ENCODE results near the gene SLC2A13. TPM values are rescaled to one million over a fixed set of nuclear protein-coding genes. Genes with fewer than 3 reads are reported as not detected.
"Not testable (repeated sequence)": the region's sequence is repeated elsewhere in the genome, so short reads cannot be mapped to it uniquely, and the experiment has no call there.

Gene SLC2A13
- total and polyA plus RNA-seq, 5 donors = 2.8 to 15.5 (median 7.2) TPM

GRCh38 chr12:40065636-40066035 is 40.2 kb downstream of the SLC2A13 start:
- no peaks in the 10 kb centered on the region for H3K27me3 ChIP-seq (ENCODE audit: control insufficient read depth, insufficient read depth)
- ATAC-seq = no peak
- WGBS = 60% methylated on average over 1 of the region's 1 CpG

GRCh38 chr12:40063414-40063813 is 42.5 kb downstream of the SLC2A13 start:
- DNase-seq (peak in 1 of 3 donors; percentile 5), ATAC-seq (peak; percentile 40 to 61)
- 32% methylated on average over 5 of the region's 5 CpGs for WGBS
- Histone ChIP-seq H3K9me3 (ENCODE audit: control insufficient read depth, low read length) (no peaks in the 10 kb centered on the region), H3K4me3 (ENCODE audit: low read length) (peak overlapping the region; percentile 9), H3K27me3 (ENCODE audit: control insufficient read depth, insufficient read depth) (no peaks in the 10 kb centered on the region), H3K4me1 (ENCODE audit: control insufficient read depth, insufficient read depth, low read length) (no peaks in the 10 kb centered on the region), H3K27ac (ENCODE audit: low read length) (no peak overlapping the region)
- intact Hi-C loops (cut with DNase I) = no loop called here

More at GRCh38 chr12:40065636-40066035, 40.2 kb downstream of the SLC2A13 start:
- no peak for DNase-seq
- Histone ChIP-seq H3K27ac (ENCODE audit: low read length) (no peak overlapping the region), H3K9me3 (ENCODE audit: control insufficient read depth, low read length) (no peaks in the 10 kb centered on the region), H3K4me3 (ENCODE audit: low read length) (no peak overlapping the region), H3K4me1 (ENCODE audit: control insufficient read depth, insufficient read depth, low read length) (no peaks in the 10 kb centered on the region)
- intact Hi-C loops (cut with DNase I) = no loop called here

- Histone ChIP-seq H3K4me3 (ENCODE audit: low read length) (no peak overlapping the region), H3K27ac (ENCODE audit: low read length) (no peak overlapping the region), H3K9me3 (ENCODE audit: control insufficient read depth, low read length) (no peaks in the 10 kb centered on the region), H3K4me1 (ENCODE audit: control insufficient read depth, insufficient read depth, low read length) (no peaks in the 10 kb centered on the region), H3K27me3 (ENCODE audit: control insufficient read depth, insufficient read depth) (no peaks in the 10 kb centered on the region)
- DNase-seq (no peak), ATAC-seq (peak; percentile 37 to 56)
- intact Hi-C loops (cut with DNase I) = loop anchor here in 1 of 4 donors (10.0 kb wide), 1 partner anchor 46 kb away; the partner anchor contains the start of gene SLC2A13
- WGBS = 64% methylated on average over 3 of the region's 3 CpGs
Measured at GRCh38 chr12:40058721-40059190, 47.1 kb downstream of the SLC2A13 start.

GRCh38 chr12:40056373-40056772 is 49.5 kb downstream of the SLC2A13 start:
- no peaks in the 10 kb centered on the region for H3K4me1 ChIP-seq (ENCODE audit: control insufficient read depth, insufficient read depth, low read length)
- 91% methylated on average over 1 of the region's 1 CpG for WGBS
- intact Hi-C loops (cut with DNase I) = loop anchor here in 1 of 4 donors (10.0 kb wide), 1 partner anchor 48 kb away; the partner anchor contains the start of gene SLC2A13
- H3K4me3 ChIP-seq (ENCODE audit: low read length) = no peak overlapping the region
- no peaks in the 10 kb centered on the region for H3K27me3 ChIP-seq (ENCODE audit: control insufficient read depth, insufficient read depth)
- no peak overlapping the region for H3K27ac ChIP-seq (ENCODE audit: low read length)
- DNase-seq = no peak
- ATAC-seq = no peak
- H3K9me3 ChIP-seq (ENCODE audit: control insufficient read depth, low read length) = no peaks in the 10 kb centered on the region

GRCh38 chr12:40055776-40056175 is 50.1 kb downstream of the SLC2A13 start:
- intact Hi-C loops (cut with DNase I) = loop anchor here in 1 of 4 donors (10.0 kb wide), 1 partner anchor 49 kb away; the partner anchor contains the start of gene SLC2A13
- Histone ChIP-seq H3K4me3 (ENCODE audit: low read length) (no peak overlapping the region), H3K9me3 (ENCODE audit: control insufficient read depth, low read length) (no peaks in the 10 kb centered on the region), H3K4me1 (ENCODE audit: control insufficient read depth, insufficient read depth, low read length) (no peaks in the 10 kb centered on the region), H3K27me3 (ENCODE audit: control insufficient read depth, insufficient read depth) (no peaks in the 10 kb centered on the region), H3K27ac (ENCODE audit: low read length) (no peak overlapping the region)
- DNase-seq (no peak), ATAC-seq (no peak)

GRCh38 chr12:40055228-40055579 is 50.7 kb downstream of the SLC2A13 start:
- Histone ChIP-seq H3K4me3 (ENCODE audit: low read length) (no peak overlapping the region), H3K27me3 (ENCODE audit: control insufficient read depth, insufficient read depth) (no peaks in the 10 kb centered on the region), H3K9me3 (ENCODE audit: control insufficient read depth, low read length) (no peaks in the 10 kb centered on the region), H3K4me1 (ENCODE audit: control insufficient read depth, insufficient read depth, low read length) (no peaks in the 10 kb centered on the region), H3K27ac (ENCODE audit: low read length) (no peak overlapping the region)
- 48% methylated on average over 3 of the region's 3 CpGs for WGBS
- no peak for DNase-seq
- peak in 1 of 2 donors; percentile 40 for ATAC-seq
- intact Hi-C loops (cut with DNase I) = loop anchor here in 1 of 4 donors (10.0 kb wide), 1 partner anchor 50 kb away; the partner anchor contains the start of gene SLC2A13

GRCh38 chr12:40054555-40055227 is 51.2 kb downstream of the SLC2A13 start:
- Histone ChIP-seq H3K27me3 (ENCODE audit: control insufficient read depth, insufficient read depth) (no peaks in the 10 kb centered on the region), H3K4me3 (ENCODE audit: low read length) (no peak overlapping the region), H3K9me3 (ENCODE audit: control insufficient read depth, low read length) (no peaks in the 10 kb centered on the region), H3K27ac (ENCODE audit: low read length) (no peak overlapping the region), H3K4me1 (ENCODE audit: control insufficient read depth, insufficient read depth, low read length) (no peaks in the 10 kb centered on the region)
- intact Hi-C loops (cut with DNase I) = loop anchor here in 1 of 4 donors (10.0 kb wide), 1 partner anchor 50 kb away; the partner anchor contains the start of gene SLC2A13
- ATAC-seq = peak; percentile 93
- 38% methylated on average over 6 of the region's 6 CpGs for WGBS
- peak in 2 of 3 donors; percentile 44 to 60 for DNase-seq

- intact Hi-C loops (cut with DNase I) = no loop called here
- no peak for DNase-seq
- no peak overlapping the region for H3K27ac ChIP-seq (ENCODE audit: low read length)
- H3K4me3 ChIP-seq (ENCODE audit: low read length) = no peak overlapping the region
- H3K9me3 ChIP-seq (ENCODE audit: control insufficient read depth, low read length) = no peaks in the 10 kb centered on the region
- H3K27me3 ChIP-seq (ENCODE audit: control insufficient read depth, insufficient read depth) = no peaks in the 10 kb centered on the region
- no peak for ATAC-seq
- WGBS = 96% methylated on average over 1 of the region's 1 CpG
- no peaks in the 10 kb centered on the region for H3K4me1 ChIP-seq (ENCODE audit: control insufficient read depth, insufficient read depth, low read length)
Measured at GRCh38 chr12:40049268-40049667, 56.6 kb downstream of the SLC2A13 start.

- H3K27me3 ChIP-seq (ENCODE audit: control insufficient read depth, insufficient read depth); intact Hi-C loops (cut with DNase I); H3K27ac ChIP-seq (ENCODE audit: low read length); H3K4me1 ChIP-seq (ENCODE audit: control insufficient read depth, insufficient read depth, low read length); ATAC-seq; H3K4me3 ChIP-seq (ENCODE audit: low read length); H3K9me3 ChIP-seq (ENCODE audit: control insufficient read depth, low read length): not testable (repeated sequence)
- WGBS = 90% methylated on average over 3 of the region's 3 CpGs
- DNase-seq = peak in 1 of 3 donors; percentile 19
Measured at GRCh38 chr12:40047002-40047401, 58.9 kb downstream of the SLC2A13 start.

- ATAC-seq (no peak), DNase-seq (no peak)
- Histone ChIP-seq H3K9me3 (ENCODE audit: control insufficient read depth, low read length) (no peaks in the 10 kb centered on the region), H3K4me3 (ENCODE audit: low read length) (no peak overlapping the region), H3K27me3 (ENCODE audit: control insufficient read depth, insufficient read depth) (no peaks in the 10 kb centered on the region), H3K27ac (ENCODE audit: low read length) (no peak overlapping the region), H3K4me1 (ENCODE audit: control insufficient read depth, insufficient read depth, low read length) (no peaks in the 10 kb centered on the region)
- intact Hi-C loops (cut with DNase I) = no loop called here
- WGBS = 67% methylated on average over 2 of the region's 2 CpGs
Measured at GRCh38 chr12:40045656-40046055, 60.2 kb downstream of the SLC2A13 start.

GRCh38 chr12:40044396-40044795 is 61.5 kb downstream of the SLC2A13 start:
- Histone ChIP-seq H3K27ac (ENCODE audit: low read length) (no peak overlapping the region), H3K9me3 (ENCODE audit: control insufficient read depth, low read length) (no peaks in the 10 kb centered on the region), H3K27me3 (ENCODE audit: control insufficient read depth, insufficient read depth) (no peaks in the 10 kb centered on the region), H3K4me3 (ENCODE audit: low read length) (no peak overlapping the region), H3K4me1 (ENCODE audit: control insufficient read depth, insufficient read depth, low read length) (no peaks in the 10 kb centered on the region)
- DNase-seq (no peak), ATAC-seq (no peak)
- intact Hi-C loops (cut with DNase I) = no loop called here

Measured in right cardiac atrium (tissue), 5 donors.